ENCODE measurements around the gene STOX1.

GRCh38 chr10:68871731-68872342 is 44.5 kb downstream of the STOX1 start:
- TF ChIP-seq EZH2phosphoT487 (IDR thresholded peaks at IDR 0.05; ENCODE audit: borderline replicate concordance, low read depth, low read length), result no peak
- TF ChIP-seq CTCF (conservative IDR thresholded peaks at IDR 0.05; ENCODE audit: low read length), result no peak
